IMR-90 (cell line): Measurements from ENCODE around the gene KCNAB2. TPM values are rescaled to one million over a fixed set of nuclear protein-coding genes. Genes with fewer than 3 reads are reported as not detected.
A peak's percentile ranks its signal among the peaks of the same experiment; 100 is the strongest.

Source experiments
- ATAC-seq: fragments of 200-7000 bp; cut with Tn5 transposase; 2 replicates; pipeline ENCODE4 v1.9.1; 2020; ENCODE audit warnings: low read depth, mild to moderate bottlenecking, moderate library complexity
- BruUV-seq: library from RNA; stranded (reverse); fragments of 400-500 nt; replicated peaks from 2 replicates; lab custom pipeline; 2021; lab: Mats Ljungman, UMichigan
- CTCF ChIA-PET: fragments of 300-600 bp; formaldehyde crosslinking; extraction: SDS; loops from one replicate; lab custom pipeline; 2021; ENCODE audit warnings: antibody characterized with exemption; lab: Yijun Ruan, JAX
- POLR2A ChIA-PET: fragments of 300-600 bp; sonication (Branson Sonifier 250); formaldehyde crosslinking; loops from one replicate; lab custom pipeline; 2022; ENCODE audit warnings: antibody characterized with exemption; ENCODE audit not compliant: unreplicated experiment; lab: Charles Lee
- DNase-seq: peaks from one replicate; pipeline ENCODE4 v3.0.0; 2013
- H2AFZ ChIP-seq: replicated peaks from 2 replicates; pipeline ENCODE3; 2013; ENCODE audit warnings: low read length, mild to moderate bottlenecking; ENCODE audit not compliant: poor library complexity
- H2AK5ac ChIP-seq: 2 replicates; pipeline ENCODE4 v1.6.1; 2013; ENCODE audit warnings: low read depth, low read length, inconsistent platforms
- H2AK9ac ChIP-seq: replicated peaks from 2 replicates; pipeline ENCODE3; 2013; ENCODE audit warnings: mild to moderate bottlenecking, low read depth, low read length, moderate library complexity; ENCODE audit not compliant: poor library complexity
- H2BK120ac ChIP-seq: 2 replicates; pipeline ENCODE4 v1.6.1; 2013; ENCODE audit warnings: low read depth, low read length, inconsistent platforms
- H2BK15ac ChIP-seq: 3 replicates; pipeline ENCODE4 v1.6.1; 2013; ENCODE audit warnings: low read depth, low read length, inconsistent platforms
- H2BK20ac ChIP-seq: 2 replicates; pipeline ENCODE4 v1.6.1; 2013; ENCODE audit warnings: low read depth, mild to moderate bottlenecking, inconsistent platforms, low read length, moderate library complexity
- H2BK5ac ChIP-seq: 2 replicates; pipeline ENCODE4 v1.6.1; 2013; ENCODE audit warnings: mild to moderate bottlenecking, low read depth, low read length, inconsistent platforms; ENCODE audit not compliant: poor library complexity, severe bottlenecking
- H3K14ac ChIP-seq: replicated peaks from 2 replicates; pipeline ENCODE4 v1.6.1; 2013; ENCODE audit warnings: low read depth, low read length, inconsistent platforms
- H3K18ac ChIP-seq: 2 replicates; pipeline ENCODE4 v1.6.1; 2013; ENCODE audit warnings: low read depth, low read length, control low read depth
- H3K23ac ChIP-seq: 2 replicates; pipeline ENCODE4 v1.6.1; 2013; ENCODE audit warnings: low read depth, low read length, inconsistent platforms
- H3K27ac ChIP-seq: 2 replicates; pipeline ENCODE4 v1.5.1; 2013; ENCODE audit warnings: mild to moderate bottlenecking, control low read depth, low read length; ENCODE audit not compliant: insufficient read depth
- H3K27me3 ChIP-seq: 2 replicates; pipeline ENCODE4 v1.6.1; 2013; ENCODE audit warnings: low read length; ENCODE audit not compliant: control insufficient read depth, insufficient read depth
- H3K36me3 ChIP-seq: 2 replicates; pipeline ENCODE4 v1.6.1; 2013; ENCODE audit warnings: low read length, mixed read lengths; ENCODE audit not compliant: control insufficient read depth, insufficient read depth
- H3K4ac ChIP-seq: 2 replicates; pipeline ENCODE4 v1.6.1; 2013; ENCODE audit warnings: low read depth, low read length, inconsistent platforms
- H3K4me1 ChIP-seq: 2 replicates; pipeline ENCODE4 v1.6.1; 2013; ENCODE audit warnings: low read length, mixed read lengths; ENCODE audit not compliant: control insufficient read depth, insufficient read depth
- H3K4me2 ChIP-seq: 2 replicates; pipeline ENCODE4 v1.6.1; 2013; ENCODE audit warnings: low read depth, mild to moderate bottlenecking, control low read depth, low read length, moderate library complexity
- H3K4me3 ChIP-seq: 2 replicates; pipeline ENCODE4 v1.5.1; 2013; ENCODE audit warnings: low read depth, mild to moderate bottlenecking, control low read depth, low read length, moderate library complexity; ENCODE audit not compliant: insufficient read depth
- H3K56ac ChIP-seq: 2 replicates; pipeline ENCODE4 v1.6.1; 2013; ENCODE audit warnings: low read length, inconsistent platforms; ENCODE audit not compliant: insufficient read depth; ENCODE audit errors: extremely low read depth
- H3K79me1 ChIP-seq, 2 experiments: 2 replicates each; pipeline ENCODE4 v1.6.1; 2013; ENCODE audit warnings: low read length in 2 of 2, inconsistent platforms in 1 of 2, low read depth in 1 of 2
- H3K9ac ChIP-seq: 2 replicates; pipeline ENCODE4 v1.6.1; 2013; ENCODE audit warnings: low read depth, low read length, control low read depth
- H3K9me1 ChIP-seq: 2 replicates; pipeline ENCODE4 v1.6.1; 2013; ENCODE audit warnings: low read length, inconsistent platforms; ENCODE audit not compliant: insufficient read depth
- H3K9me3 ChIP-seq: 2 replicates; pipeline ENCODE4 v1.6.1; 2013; ENCODE audit warnings: low read length; ENCODE audit not compliant: control insufficient read depth, insufficient read depth
- H4K20me1 ChIP-seq: 2 replicates; pipeline ENCODE4 v1.6.1; 2013; ENCODE audit warnings: low read length, inconsistent platforms; ENCODE audit not compliant: insufficient read depth
- H4K5ac ChIP-seq: 2 replicates; pipeline ENCODE4 v1.6.1; 2013; ENCODE audit warnings: mild to moderate bottlenecking, low read depth, low read length, control low read depth
- H4K8ac ChIP-seq, 2 experiments: 2 replicates each; pipeline ENCODE4 v1.6.1; 2013; ENCODE audit warnings: low read depth in 2 of 2, low read length in 2 of 2, control low read depth in 1 of 2, inconsistent platforms in 1 of 2
- H4K91ac ChIP-seq: 2 replicates; pipeline ENCODE4 v1.6.1; 2013; ENCODE audit warnings: low read depth, low read length, inconsistent platforms; ENCODE audit not compliant: insufficient read depth
- BHLHE40 ChIP-seq: fragments of 150-350 bp; IDR thresholded peaks from 2 replicates; pipeline ENCODE4 v1.6.1; 2016; ENCODE audit warnings: mild to moderate bottlenecking, low read depth, low read length
- CEBPB ChIP-seq: IDR thresholded peaks from 2 replicates; pipeline ENCODE4 v1.6.1; 2012; ENCODE audit warnings: low read depth, low read length, improper control_type of control experiment
- CHD1 ChIP-seq: IDR thresholded peaks from 2 replicates; pipeline ENCODE4 v1.6.1; 2012; ENCODE audit warnings: low read depth, low read length, improper control_type of control experiment
- FOS ChIP-seq: fragments of 150-350 bp; IDR thresholded peaks from 2 replicates; pipeline ENCODE4 v1.6.1; 2016; ENCODE audit warnings: low read depth, low read length
- MAFK ChIP-seq: IDR thresholded peaks from 2 replicates; pipeline ENCODE4 v1.6.1; 2012; ENCODE audit warnings: low read depth, low read length, improper control_type of control experiment
- MXI1 ChIP-seq: IDR thresholded peaks from 2 replicates; pipeline ENCODE4 v1.6.1; 2012; ENCODE audit warnings: low read depth, mild to moderate bottlenecking, low read length, moderate library complexity, borderline replicate concordance
- POLR2A ChIP-seq: IDR thresholded peaks from 2 replicates; pipeline ENCODE4 v1.6.1; 2012; ENCODE audit warnings: mild to moderate bottlenecking, low read depth, low read length
- RAD21 ChIP-seq: IDR thresholded peaks from 2 replicates; pipeline ENCODE4 v1.6.1; 2012; ENCODE audit warnings: low read length, improper control_type of control experiment
- RCOR1 ChIP-seq: IDR thresholded peaks from 2 replicates; pipeline ENCODE4 v1.6.1; 2012; ENCODE audit warnings: mild to moderate bottlenecking, low read length, improper control_type of control experiment; ENCODE audit not compliant: insufficient replicate concordance
- RFX5 ChIP-seq: IDR thresholded peaks from 2 replicates; pipeline ENCODE4 v1.8.0; 2012; ENCODE audit warnings: low read depth, mild to moderate bottlenecking, low read length, moderate library complexity
- SMC3 ChIP-seq: fragments of 150-350 bp; IDR thresholded peaks from 2 replicates; pipeline ENCODE4 v1.6.1; 2016; ENCODE audit warnings: low read depth, mild to moderate bottlenecking, antibody characterized with exemption, low read length, moderate library complexity
- WGBS, 2 experiments: methylation state at CpG; one replicate each; pipeline versions ENCODE4 v1.1.5 to v1.1.7; 2013; ENCODE audit warnings: missing lambda C conversion rate in 2 of 2; ENCODE audit not compliant: insufficient read length in 1 of 2; ENCODE audit errors: extremely low coverage in 2 of 2; 5-methylcytosine and 5-hydroxymethylcytosine counted together
- dilution Hi-C: fragments of 300-500 bp; cut with HindIII; formaldehyde crosslinking; loops from one replicate; pipeline ENCODE4 v1.14.3; 2018; ENCODE audit warnings: low sequenced_read_pairs; ENCODE audit not compliant: unreplicated experiment
- in situ Hi-C: fragments of 300-500 bp; cut with MboI; formaldehyde crosslinking; loops from 3 replicates; pipeline ENCODE4 v1.14.3; 2019; ENCODE audit warnings: low sequenced_read_pairs, inconsistent platforms, mixed read lengths
- intact Hi-C: fragments of 100-400 bp; cut with micrococcal nuclease; formaldehyde crosslinking; loops from 2 replicates; pipeline ENCODE4 v1.10.0; 2022
- polyA plus RNA-seq, 3 experiments: library from polyadenylated mRNA; depleted of rRNA; stranded (reverse); fragments of >200 nt; gene quantifications; 2 replicates each; pipeline ENCODE4 v1.2.3, GENCODE V29; 2012; ENCODE audit warnings: low replicate concordance in 1 of 3
- total RNA-seq: library from RNA; depleted of rRNA; stranded (reverse); fragments of >200 nt; gene quantifications from 2 replicates; pipeline ENCODE4 v1.2.3, GENCODE V29; 2012
- TF ChIP-seq, protein P1 (sequence below): fragments of 150-350 bp; IDR thresholded peaks from 2 replicates; pipeline ENCODE4 v1.6.1; 2017; ENCODE audit warnings: mild to moderate bottlenecking, antibody characterized with exemption, low read length, low read depth
- TF ChIP-seq, protein P2 (sequence below): fragments of 150-350 bp; IDR thresholded peaks from 2 replicates; pipeline ENCODE4 v1.6.1; 2016; ENCODE audit warnings: low read depth, mild to moderate bottlenecking, low read length, moderate library complexity, borderline replicate concordance
- TF ChIP-seq, protein P3 (sequence below): conservative IDR thresholded peaks from 2 replicates; pipeline ENCODE4 v1.5.1; 2012; ENCODE audit warnings: mild to moderate bottlenecking, low read depth, low read length, improper control_type of control experiment

KCNAB2 gene
- total and polyA plus RNA-seq, 2 of the 4 experiments (the other 2 are of a cell fraction) = 1.3 to 4.2 TPM

DNA sequence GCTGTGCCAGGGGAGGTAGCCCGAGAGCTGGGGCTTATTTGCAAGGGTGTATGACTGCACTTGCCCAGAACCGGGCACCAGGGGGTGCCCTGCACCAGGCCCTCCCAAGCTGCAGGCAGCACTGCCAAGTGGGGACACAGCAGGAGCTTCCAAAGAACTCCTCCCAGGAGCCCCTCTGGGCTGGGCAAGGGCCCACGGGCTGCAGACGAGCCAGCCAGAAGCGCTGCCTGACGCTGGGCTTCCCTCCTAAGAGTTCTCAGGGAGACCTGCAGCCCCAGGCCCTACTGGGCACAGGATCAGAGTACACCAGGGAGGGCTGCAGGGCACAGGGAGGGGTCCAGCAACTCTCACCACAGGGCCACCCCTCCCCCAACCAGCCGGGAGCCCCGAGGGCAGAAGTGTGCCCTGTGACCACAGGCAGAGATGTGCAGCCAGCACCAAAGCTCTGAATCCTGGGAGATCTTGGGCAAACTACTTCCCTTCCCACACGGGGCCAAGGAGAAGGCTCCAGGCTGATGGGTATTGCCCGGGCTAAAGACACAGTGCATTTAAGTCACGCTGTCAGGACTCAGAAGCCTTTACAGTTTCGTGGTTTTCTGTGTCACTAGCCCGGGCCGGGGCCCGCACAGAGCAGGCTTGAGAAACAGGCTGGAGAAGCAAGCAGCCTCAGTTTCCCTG lies 63.4 kb downstream of the KCNAB2 start:
- H2AK9ac ChIP-seq = no peak overlapping the region
- dilution Hi-C loops = no loop called here
- H3K36me3 ChIP-seq = no peaks in the 10 kb centered on the region
- no peaks in the 10 kb centered on the region for H3K79me1 ChIP-seq
- no peak overlapping the region for H2BK15ac ChIP-seq
- H4K8ac ChIP-seq = no peak overlapping the region
- H3K4me3 ChIP-seq = no peak overlapping the region
- no peak overlapping the region for H3K14ac ChIP-seq
- no peak overlapping the region for H3K27ac ChIP-seq
- no peak overlapping the region for H2AFZ ChIP-seq
- no peak overlapping the region for H2AK5ac ChIP-seq
- BruUV-seq = no TSS peak
- no peak overlapping the region for H2BK120ac ChIP-seq
- TF ChIP-seq, protein P1, sequence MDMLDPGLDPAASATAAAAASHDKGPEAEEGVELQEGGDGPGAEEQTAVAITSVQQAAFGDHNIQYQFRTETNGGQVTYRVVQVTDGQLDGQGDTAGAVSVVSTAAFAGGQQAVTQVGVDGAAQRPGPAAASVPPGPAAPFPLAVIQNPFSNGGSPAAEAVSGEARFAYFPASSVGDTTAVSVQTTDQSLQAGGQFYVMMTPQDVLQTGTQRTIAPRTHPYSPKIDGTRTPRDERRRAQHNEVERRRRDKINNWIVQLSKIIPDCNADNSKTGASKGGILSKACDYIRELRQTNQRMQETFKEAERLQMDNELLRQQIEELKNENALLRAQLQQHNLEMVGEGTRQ = no peak
- TF ChIP-seq RAD21 = peak; percentile 62
- TF ChIP-seq SMC3 = peak; percentile 61
- no peak for TF ChIP-seq MXI1
- TF ChIP-seq MAFK = no peak
- TF ChIP-seq RFX5 = no peak
- TF ChIP-seq FOS = no peak
- TF ChIP-seq CHD1 = no peak
- TF ChIP-seq, protein P2, sequence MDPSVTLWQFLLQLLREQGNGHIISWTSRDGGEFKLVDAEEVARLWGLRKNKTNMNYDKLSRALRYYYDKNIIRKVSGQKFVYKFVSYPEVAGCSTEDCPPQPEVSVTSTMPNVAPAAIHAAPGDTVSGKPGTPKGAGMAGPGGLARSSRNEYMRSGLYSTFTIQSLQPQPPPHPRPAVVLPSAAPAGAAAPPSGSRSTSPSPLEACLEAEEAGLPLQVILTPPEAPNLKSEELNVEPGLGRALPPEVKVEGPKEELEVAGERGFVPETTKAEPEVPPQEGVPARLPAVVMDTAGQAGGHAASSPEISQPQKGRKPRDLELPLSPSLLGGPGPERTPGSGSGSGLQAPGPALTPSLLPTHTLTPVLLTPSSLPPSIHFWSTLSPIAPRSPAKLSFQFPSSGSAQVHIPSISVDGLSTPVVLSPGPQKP = no peak
- TF ChIP-seq POLR2A = no peak
- TF ChIP-seq BHLHE40 = no peak
- TF ChIP-seq CEBPB = no peak
- TF ChIP-seq, protein P3, sequence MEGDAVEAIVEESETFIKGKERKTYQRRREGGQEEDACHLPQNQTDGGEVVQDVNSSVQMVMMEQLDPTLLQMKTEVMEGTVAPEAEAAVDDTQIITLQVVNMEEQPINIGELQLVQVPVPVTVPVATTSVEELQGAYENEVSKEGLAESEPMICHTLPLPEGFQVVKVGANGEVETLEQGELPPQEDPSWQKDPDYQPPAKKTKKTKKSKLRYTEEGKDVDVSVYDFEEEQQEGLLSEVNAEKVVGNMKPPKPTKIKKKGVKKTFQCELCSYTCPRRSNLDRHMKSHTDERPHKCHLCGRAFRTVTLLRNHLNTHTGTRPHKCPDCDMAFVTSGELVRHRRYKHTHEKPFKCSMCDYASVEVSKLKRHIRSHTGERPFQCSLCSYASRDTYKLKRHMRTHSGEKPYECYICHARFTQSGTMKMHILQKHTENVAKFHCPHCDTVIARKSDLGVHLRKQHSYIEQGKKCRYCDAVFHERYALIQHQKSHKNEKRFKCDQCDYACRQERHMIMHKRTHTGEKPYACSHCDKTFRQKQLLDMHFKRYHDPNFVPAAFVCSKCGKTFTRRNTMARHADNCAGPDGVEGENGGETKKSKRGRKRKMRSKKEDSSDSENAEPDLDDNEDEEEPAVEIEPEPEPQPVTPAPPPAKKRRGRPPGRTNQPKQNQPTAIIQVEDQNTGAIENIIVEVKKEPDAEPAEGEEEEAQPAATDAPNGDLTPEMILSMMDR = peak; percentile 56
- no peak for TF ChIP-seq RCOR1
- H4K91ac ChIP-seq = no peak overlapping the region
- H3K9me3 ChIP-seq = no peaks in the 10 kb centered on the region
- ChIA-PET POLR2A (no interaction called here), CTCF (no interaction called here)
- peak; percentile 94 for ATAC-seq
- no peak overlapping the region for H2BK5ac ChIP-seq
- intact Hi-C loops = loop anchor here (2.0 kb wide), 2 partner anchors 62 to 136 kb away; partner anchors contain the start of gene HES3
- 0% methylated on average over 1 of the region's 15 CpGs; no CpG with 5 or more reads in 1 of the 2 experiments for WGBS, 2 experiments
- no peak overlapping the region for H3K4ac ChIP-seq
- H3K56ac ChIP-seq = no peak overlapping the region
- peaks cover 17% of the 10 kb centered on the region; the same call in 1 of the 2 replicates for H3K27me3 ChIP-seq
- H4K5ac ChIP-seq = no peak overlapping the region
- DNase-seq = peak; percentile 40
- no peak overlapping the region for H3K9ac ChIP-seq
- H3K18ac ChIP-seq = no peak overlapping the region
- H3K4me1 ChIP-seq = no peaks in the 10 kb centered on the region
- no peaks in the 10 kb centered on the region for H3K9me1 ChIP-seq
- in situ Hi-C loops = no loop called here
- no peak overlapping the region for H2BK20ac ChIP-seq
- no peak overlapping the region for H3K23ac ChIP-seq
- H4K20me1 ChIP-seq = no peaks in the 10 kb centered on the region
- no peak overlapping the region for H3K4me2 ChIP-seq
